H1 (cell line): Measurements from ENCODE around the gene ANKRD17. TPM values are rescaled to one million over a fixed set of nuclear protein-coding genes. Genes with fewer than 3 reads are reported as not detected.

ENCODE experiments used
- CTCF ChIA-PET: fragments of 300-600 bp; sonication (Branson Sonifier 250); formaldehyde crosslinking; loops from one replicate; lab custom pipeline; 2021; ENCODE audit not compliant: partially characterized antibody; lab: Charles Lee
- POLR2A ChIA-PET: fragments of 300-600 bp; sonication (Branson Sonifier 250); formaldehyde crosslinking; loops from one replicate; lab custom pipeline; 2021; ENCODE audit warnings: inconsistent platforms; ENCODE audit not compliant: partially characterized antibody; lab: Charles Lee
- DNase-seq, 2 experiments: peaks; one replicate each; pipeline versions ENCODE4 v3.0.0 to v3.0.0-alpha.2; 2010 to 2022; ENCODE audit warnings: low spot score in 2 of 2, low read depth in 1 of 2, mixed read lengths in 1 of 2
- FAIRE-seq: peaks from 2 replicates; lab custom pipeline; 2011; peaks lifted over from hg19 to GRCh38; lab: Jason Lieb, UNC
- H2AFZ ChIP-seq: 2 replicates; pipeline ENCODE4 v1.8.1; 2012; ENCODE audit warnings: low read length, inconsistent platforms
- H2AK5ac ChIP-seq: 2 replicates; pipeline ENCODE4 v1.6.1; 2013; ENCODE audit warnings: low read depth, low read length
- H2BK120ac ChIP-seq: replicated peaks from 2 replicates; pipeline ENCODE3; 2013; ENCODE audit warnings: low read depth, low read length, inconsistent platforms
- H2BK12ac ChIP-seq: 2 replicates; pipeline ENCODE4 v1.6.1; 2013; ENCODE audit warnings: low read depth, low read length
- H2BK15ac ChIP-seq: 2 replicates; pipeline ENCODE4 v1.6.1; 2013; ENCODE audit warnings: low read length
- H2BK20ac ChIP-seq: 2 replicates; pipeline ENCODE4 v1.6.1; 2013; ENCODE audit warnings: low read length
- H2BK5ac ChIP-seq: 2 replicates; pipeline ENCODE4 v1.6.1; 2013; ENCODE audit warnings: low read depth, low read length
- H3K14ac ChIP-seq: 2 replicates; pipeline ENCODE4 v1.6.1; 2013; ENCODE audit warnings: inconsistent platforms; ENCODE audit not compliant: insufficient read length
- H3K18ac ChIP-seq: 2 replicates; pipeline ENCODE4 v1.6.1; 2013; ENCODE audit warnings: low read length; ENCODE audit errors: extremely low read depth
- H3K23ac ChIP-seq: 2 replicates; pipeline ENCODE4 v1.6.1; 2013; ENCODE audit warnings: inconsistent platforms; ENCODE audit not compliant: insufficient read length
- H3K23me2 ChIP-seq: 2 replicates; pipeline ENCODE4 v1.6.1; 2013; ENCODE audit warnings: low read depth, low read length
- H3K27ac ChIP-seq: 2 replicates; pipeline ENCODE4 v1.6.1; 2011; ENCODE audit warnings: low read depth, low read length, inconsistent platforms
- H3K27me3 ChIP-seq, 4 experiments: replicated peaks in 1 of 4; 1 replicate in 1 of 4; 2 replicates in 3 of 4; pipeline versions ENCODE4 v1.6.1 to v1.8.1; 2011 to 2013; ENCODE audit warnings: low read length in 3 of 4, mild to moderate bottlenecking in 3 of 4, inconsistent platforms in 2 of 4, mixed read lengths in 2 of 4, moderate library complexity in 1 of 4; ENCODE audit not compliant: control insufficient read depth in 3 of 4, insufficient read depth in 3 of 4; ENCODE audit errors: extremely low read depth in 1 of 4
- H3K36me3 ChIP-seq, 4 experiments: 2 replicates each; pipeline versions ENCODE4 v1.6.1 to v1.8.1; 2011 to 2013; ENCODE audit warnings: mild to moderate bottlenecking in 4 of 4, low read length in 3 of 4, moderate library complexity in 2 of 4, control low read depth in 1 of 4, inconsistent platforms in 1 of 4; ENCODE audit not compliant: insufficient read depth in 4 of 4, control insufficient read depth in 2 of 4
- H3K4ac ChIP-seq: replicated peaks from 2 replicates; pipeline ENCODE3; 2013; ENCODE audit warnings: low read length, low read depth, mixed read lengths, inconsistent platforms; ENCODE audit not compliant: insufficient read length
- H3K4me1 ChIP-seq, 4 experiments: replicated peaks in 1 of 4; 1 replicate in 1 of 4; 2 replicates in 3 of 4; pipeline versions ENCODE4 v1.6.1 to v1.8.1; 2011 to 2013; ENCODE audit warnings: low read length in 3 of 4, inconsistent platforms in 2 of 4, mixed read lengths in 1 of 4; ENCODE audit not compliant: insufficient read depth in 4 of 4, control insufficient read depth in 3 of 4
- H3K4me2 ChIP-seq, 2 experiments: 2 replicates each; pipeline versions ENCODE4 v1.6.1 to v1.8.1; 2011 to 2013; ENCODE audit warnings: low read depth in 2 of 2, low read length in 2 of 2, control low read depth in 1 of 2, inconsistent platforms in 1 of 2, mild to moderate bottlenecking in 1 of 2; ENCODE audit not compliant: insufficient read depth in 1 of 2
- H3K4me3 ChIP-seq, 4 experiments: fragments of 200-600, 300-600 bp in 1 of 4; sonication (generic), shearing (Covaris generic), sonication (Bioruptor Twin) in 1 of 4; 2 replicates each; pipeline versions ENCODE4 v1.5.1 to v1.8.1; 2011 to 2016; ENCODE audit warnings: low read length in 4 of 4, low read depth in 3 of 4, control low read depth in 2 of 4, inconsistent platforms in 2 of 4, mild to moderate bottlenecking in 2 of 4, mixed read lengths in 1 of 4, moderate library complexity in 1 of 4; ENCODE audit not compliant: insufficient read depth in 2 of 4; ENCODE audit errors: extremely low read depth in 1 of 4
- H3K56ac ChIP-seq: replicated peaks from 2 replicates; pipeline ENCODE3; 2013; ENCODE audit warnings: low read depth, mild to moderate bottlenecking, mixed read lengths, low read length, inconsistent platforms; ENCODE audit not compliant: insufficient read length
- H3K79me1 ChIP-seq: 2 replicates; pipeline ENCODE4 v1.6.1; 2013; ENCODE audit warnings: low read depth, low read length, control low read depth
- H3K79me2 ChIP-seq, 2 experiments: 2 replicates each; pipeline versions ENCODE4 v1.6.1 to v1.8.1; 2012 to 2013; ENCODE audit warnings: low read length in 2 of 2, mild to moderate bottlenecking in 2 of 2, inconsistent platforms in 1 of 2; ENCODE audit not compliant: insufficient read depth in 2 of 2, control insufficient read depth in 1 of 2
- H3K9ac ChIP-seq, 4 experiments: replicated peaks in 1 of 4; 1 replicate in 1 of 4; 2 replicates in 3 of 4; pipeline versions ENCODE4 v1.6.1 to v1.8.1; 2011 to 2013; ENCODE audit warnings: low read depth in 3 of 4, low read length in 3 of 4, control low read depth in 2 of 4, mild to moderate bottlenecking in 2 of 4, moderate library complexity in 2 of 4, inconsistent platforms in 1 of 4; ENCODE audit errors: extremely low read depth in 1 of 4
- H3K9me3 ChIP-seq, 2 experiments: 2 replicates each; pipeline versions ENCODE4 v1.6.1 to v1.8.1; 2012 to 2013; ENCODE audit warnings: mild to moderate bottlenecking in 2 of 2, moderate library complexity in 2 of 2, control low read depth in 1 of 2, inconsistent platforms in 1 of 2, low read depth in 1 of 2, low read length in 1 of 2, mixed read lengths in 1 of 2; ENCODE audit not compliant: insufficient read depth in 2 of 2
- H4K20me1 ChIP-seq, 2 experiments: replicated peaks in 1 of 2; 2 replicates each; pipeline versions ENCODE3 to v1.8.1; 2011 to 2013; ENCODE audit warnings: inconsistent platforms in 2 of 2, low read length in 2 of 2, mild to moderate bottlenecking in 1 of 2; ENCODE audit not compliant: insufficient read depth in 2 of 2, control insufficient read depth in 1 of 2
- H4K5ac ChIP-seq: 2 replicates; pipeline ENCODE4 v1.6.1; 2013; ENCODE audit warnings: low read length, low read depth, mixed read lengths, inconsistent platforms; ENCODE audit not compliant: insufficient read length
- H4K8ac ChIP-seq: 2 replicates; pipeline ENCODE4 v1.8.0; 2013; ENCODE audit warnings: mild to moderate bottlenecking, moderate library complexity, low read length, inconsistent platforms; ENCODE audit not compliant: insufficient read depth; ENCODE audit errors: extremely low read depth
- H4K91ac ChIP-seq: replicated peaks from 2 replicates; pipeline ENCODE3; 2013; ENCODE audit warnings: low read length, mixed read lengths, inconsistent platforms; ENCODE audit not compliant: insufficient read length
- CTCF ChIP-seq, 3 experiments: IDR thresholded peaks; 1 replicate in 2 of 3; 2 replicates in 1 of 3; pipeline versions ENCODE4 v1.5.1 to v1.6.1; 2011; ENCODE audit warnings: low read length in 3 of 3, mild to moderate bottlenecking in 3 of 3, inconsistent platforms in 2 of 3, low read depth in 1 of 3, moderate library complexity in 1 of 3; ENCODE audit not compliant: insufficient read depth in 1 of 3; ENCODE audit errors: control extremely low read depth in 1 of 3
- GABPA ChIP-seq: IDR thresholded peaks from 2 replicates; pipeline ENCODE4 v1.6.1; 2011; ENCODE audit warnings: mild to moderate bottlenecking, low read length, moderate library complexity, borderline replicate concordance; ENCODE audit not compliant: insufficient read depth
- RAD21 ChIP-seq, 2 experiments: IDR thresholded peaks in 1 of 2; conservative IDR thresholded peaks in 1 of 2; 2 replicates each; pipeline ENCODE4 v1.6.1; 2011; ENCODE audit warnings: low read depth in 2 of 2, low read length in 2 of 2, improper control_type of control experiment in 1 of 2, inconsistent platforms in 1 of 2, mild to moderate bottlenecking in 1 of 2, moderate library complexity in 1 of 2
- WGBS, 2 experiments: shearing (Covaris generic) in 1 of 2; methylation state at CpG; one replicate each; pipeline versions ENCODE4 v1.1.6 to v1.1.7; 2013 to 2015; ENCODE audit warnings: low lambda C conversion rate in 2 of 2, mixed read lengths in 2 of 2, inconsistent platforms in 1 of 2, low coverage in 1 of 2, missing lambda C conversion rate in 1 of 2; ENCODE audit not compliant: insufficient replicate concordance in 2 of 2, insufficient coverage in 1 of 2, insufficient read length in 1 of 2; ENCODE audit errors: extremely low coverage in 1 of 2, missing lambda C conversion rate in 1 of 2; 5-methylcytosine and 5-hydroxymethylcytosine counted together
- polyA plus RNA-seq, 7 experiments: library from polyadenylated mRNA; depleted of rRNA in 3 of 7; stranded (reverse) in 5 of 7; unstranded in 2 of 7; fragments of >200 nt in 5 of 7; fragments of 200-250 nt in 2 of 7; gene quantifications; 1 replicate in 5 of 7; 2 replicates in 1 of 7; 4 replicates in 1 of 7; pipeline versions ENCODE4 v1.2.1 to v1.2.3, GENCODE V29; 2011 to 2013; ENCODE audit warnings: missing spikeins in 2 of 7, mixed read lengths in 2 of 7
- total RNA-seq: library from RNA; stranded (reverse); fragmentation: NEBNext Ultra II Directional; extraction: Animal tissue kit (Norgen Biotek cat#: 25700); gene quantifications from 2 replicates; pipeline ENCODE4 v1.2.1, GENCODE V29; 2021

The ANKRD17 gene
- total and polyA plus RNA-seq, 2 of the 8 experiments (the other 6 are each of a cell fraction or from before 2014, with no cell fraction given) = 42.4 to 93.7 TPM

- H2BK120ac ChIP-seq = no peak overlapping the region
- H3K4ac ChIP-seq = no peak overlapping the region
- no peak overlapping the region for H3K27ac ChIP-seq
- H3K9ac ChIP-seq = no peak overlapping the region
- peak in 1 of 2 experiments; percentile 20; a peak in 1 of 4 replicates for TF ChIP-seq RAD21 (IDR thresholded peaks at IDR 0.05 in 1 of 2, conservative IDR thresholded peaks at IDR 0.05 in 1 of 2; ENCODE audit: low read depth in 2 of 2, low read length in 2 of 2)
- TF ChIP-seq CTCF (IDR thresholded peaks at IDR 0.05; ENCODE audit: control extremely low read depth in 1 of 3, insufficient read depth in 1 of 3, low read depth in 1 of 3, low read length in 3 of 3) = peak; percentile 3 to 51 (median 40); a peak in 3 of 4 replicates
- TF ChIP-seq GABPA = no peak
- TF ChIP-seq, all 59 proteins: peak for 2
- no peak overlapping the region for H4K5ac ChIP-seq
- no peaks in the 10 kb centered on the region for H3K9me3 ChIP-seq
- FAIRE-seq = peak; percentile 75
- H3K14ac ChIP-seq = no peak overlapping the region
- H3K4me2 ChIP-seq = no peak overlapping the region
- no peak overlapping the region for H2BK5ac ChIP-seq
- no peaks in the 10 kb centered on the region for H3K23me2 ChIP-seq
- no peak for DNase-seq
- no peaks in the 10 kb centered on the region for H3K4me1 ChIP-seq
- POLR2A ChIA-PET = interaction anchor here (1.0 to 1.7 kb wide), 2 partner anchors 9 to 130 kb away, joined by 3 to 5 read pairs; no protein-coding TSS in a partner anchor
- no peak overlapping the region for H4K91ac ChIP-seq
- no peak overlapping the region for H3K18ac ChIP-seq
- no peak overlapping the region for H3K23ac ChIP-seq
- peaks cover 5 to 57% (median 6%) of the 10 kb centered on the region in 4 experiments; a peak in 7 of 8 replicates for H3K36me3 ChIP-seq
- 83% methylated on average over 3 of the region's 3 CpGs; no CpG with 5 or more reads in 1 of the 2 experiments for WGBS, 2 experiments
- H2AK5ac ChIP-seq = no peak overlapping the region
- H2BK12ac ChIP-seq = no peak overlapping the region
- H4K20me1 ChIP-seq = peaks cover 0 to 3% of the 10 kb centered on the region in 2 experiments
- H3K56ac ChIP-seq = no peak overlapping the region
- peaks cover 0 to 5% of the 10 kb centered on the region in 2 experiments; a peak in 1 of 4 replicates for H3K79me2 ChIP-seq
- no peak overlapping the region for H2BK15ac ChIP-seq
- H2BK20ac ChIP-seq = no peak overlapping the region
- H3K27me3 ChIP-seq = no peaks in the 10 kb centered on the region
- H3K4me3 ChIP-seq = no peak overlapping the region
- no peaks in the 10 kb centered on the region for H3K79me1 ChIP-seq
- no peak overlapping the region for H2AFZ ChIP-seq
- CTCF ChIA-PET = interaction anchor here (0.7 to 3.4 kb wide), 24 partner anchors 7 to 170 kb away, joined by 3 to 13 read pairs (median 4); no protein-coding TSS in a partner anchor
- no peak overlapping the region for H4K8ac ChIP-seq
Observed at GRCh38 chr4:73127839-73128453, 130.7 kb downstream of the ANKRD17 start.
